Cortex of kidney (tissue), 1 donor: ENCODE measurements around the gene HIGD1A.

Experiments
- DNase-seq: peaks from one replicate; lab custom pipeline; 2025; lab: John Stamatoyannopoulos, UW

Gene HIGD1A

DNA sequence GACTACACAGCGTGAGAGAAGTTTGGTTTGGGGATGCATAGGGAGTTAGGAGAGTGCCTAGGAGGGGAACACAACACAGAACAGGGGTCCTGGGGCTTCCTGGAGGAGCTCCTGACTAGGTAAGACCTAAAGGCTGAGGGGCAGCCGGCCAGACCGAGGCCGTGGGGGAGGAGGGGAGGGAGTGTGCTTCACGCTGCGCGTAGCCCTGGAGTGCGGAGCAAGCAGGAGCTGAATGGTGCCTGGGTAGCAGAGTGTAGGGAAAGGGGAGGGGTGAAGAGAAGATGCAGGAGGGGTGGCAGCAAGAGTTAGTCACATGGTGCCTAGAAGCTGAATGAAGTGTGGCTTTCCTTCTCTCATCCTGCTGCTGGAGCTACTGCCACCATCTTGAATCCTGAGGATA, 69.3 kb downstream of the HIGD1A start:
- no peak for DNase-seq

DNA sequence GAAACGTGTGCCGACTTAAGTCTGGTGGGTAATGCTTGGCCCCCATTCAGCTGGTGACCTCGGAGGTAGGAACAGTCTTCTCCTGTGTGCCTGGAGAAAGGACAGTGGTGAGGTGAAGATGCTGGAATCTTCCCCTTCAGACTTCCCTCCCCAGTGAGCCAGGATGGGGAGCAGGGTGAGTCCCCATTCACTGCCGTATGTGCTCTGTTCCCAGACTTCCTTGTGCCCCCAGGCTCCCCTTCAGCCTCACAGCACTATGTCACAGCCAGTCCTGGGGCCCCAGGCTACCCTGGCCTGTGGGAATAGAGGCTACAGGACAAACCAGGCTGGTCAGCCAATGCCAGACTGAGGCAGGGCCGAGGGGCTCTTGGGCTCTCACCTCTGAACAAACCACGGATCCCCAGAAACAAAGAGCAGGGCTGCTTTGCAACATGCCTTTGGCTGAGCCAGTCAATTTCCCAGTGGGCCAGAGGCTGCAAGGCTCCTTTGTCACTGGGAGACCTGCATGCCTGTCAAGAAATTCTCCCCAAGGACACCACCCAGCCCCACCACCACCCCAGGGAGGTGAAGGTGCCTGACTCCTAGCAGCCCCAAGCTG, 69.9 kb downstream of the HIGD1A start:
- DNase-seq: no peak

DNA sequence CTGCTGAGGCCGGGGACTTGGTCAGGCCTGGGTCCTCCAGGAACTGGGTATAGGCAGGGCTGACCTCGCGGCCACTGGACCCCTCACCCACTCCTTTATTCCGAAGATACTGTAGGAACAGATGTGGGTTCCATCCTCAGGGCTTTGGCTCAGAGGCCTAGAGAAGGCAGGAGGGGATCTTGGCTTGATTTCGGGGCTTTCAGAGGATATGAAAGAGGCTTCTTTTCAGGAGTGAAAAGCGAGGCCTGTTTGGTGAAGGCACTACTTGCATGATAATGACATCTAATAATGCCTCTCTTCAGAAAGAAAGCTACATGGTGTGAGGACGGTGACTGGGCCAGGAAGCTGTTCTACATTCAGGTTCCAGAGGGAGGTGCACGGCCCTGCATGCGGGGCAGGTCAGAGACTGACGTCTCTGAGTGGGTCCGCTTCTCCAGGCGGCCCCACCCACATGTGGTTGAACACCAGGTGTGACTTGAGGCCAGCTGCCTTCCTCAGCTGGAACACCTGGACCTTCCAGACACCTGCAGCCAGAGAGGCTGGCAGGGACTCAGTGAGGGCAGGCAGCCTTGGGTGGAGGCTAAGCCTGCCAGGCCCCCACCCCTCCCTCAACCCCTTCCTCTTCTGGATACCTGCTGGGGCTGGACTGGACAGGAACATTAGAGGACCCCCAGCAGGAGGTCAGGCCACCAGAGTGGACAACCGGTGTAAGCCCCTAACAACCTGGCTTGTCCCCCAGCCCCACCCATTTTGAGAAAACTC, 70.6 kb downstream of the HIGD1A start:
- DNase-seq: no peak
